Breast epithelium (tissue), 3 donors: ENCODE data around the gene CCDC138.

Experiments
- CTCF ChIP-seq, 3 donors: fragments of 450-650 bp; IDR thresholded peaks; one replicate each; pipeline ENCODE4 v1.5.1; 2016 to 2017; ENCODE audit warnings: antibody characterized with exemption in 3 of 3, mild to moderate bottlenecking in 3 of 3, moderate library complexity in 3 of 3
- POLR2A ChIP-seq: fragments of 450-650 bp; IDR thresholded peaks from one replicate; pipeline ENCODE4 v1.6.1; 2016; ENCODE audit warnings: antibody characterized with exemption, mild to moderate bottlenecking, moderate library complexity
- POLR2AphosphoS5 ChIP-seq, 3 donors: sonication (generic); formaldehyde crosslinking; IDR thresholded peaks; one replicate each; pipeline ENCODE4 v1.6.1; 2017; ENCODE audit warnings: antibody characterized with exemption in 3 of 3

- no peak for TF ChIP-seq CTCF (IDR thresholded peaks at IDR 0.05)
- TF ChIP-seq POLR2A: no peak
- TF ChIP-seq POLR2AphosphoS5 (IDR thresholded peaks at IDR 0.05): no peak
These were observed 122.8 kb downstream of the CCDC138 start for GRCh38 chr2:108909275-108909823.
